Midbrain (tissue), 1 donor: ENCODE results near the gene PUM1.

Experiments
- DNase-seq: peaks from one replicate; lab custom pipeline; 2025; lab: John Stamatoyannopoulos, UW

PUM1 gene

DNA sequence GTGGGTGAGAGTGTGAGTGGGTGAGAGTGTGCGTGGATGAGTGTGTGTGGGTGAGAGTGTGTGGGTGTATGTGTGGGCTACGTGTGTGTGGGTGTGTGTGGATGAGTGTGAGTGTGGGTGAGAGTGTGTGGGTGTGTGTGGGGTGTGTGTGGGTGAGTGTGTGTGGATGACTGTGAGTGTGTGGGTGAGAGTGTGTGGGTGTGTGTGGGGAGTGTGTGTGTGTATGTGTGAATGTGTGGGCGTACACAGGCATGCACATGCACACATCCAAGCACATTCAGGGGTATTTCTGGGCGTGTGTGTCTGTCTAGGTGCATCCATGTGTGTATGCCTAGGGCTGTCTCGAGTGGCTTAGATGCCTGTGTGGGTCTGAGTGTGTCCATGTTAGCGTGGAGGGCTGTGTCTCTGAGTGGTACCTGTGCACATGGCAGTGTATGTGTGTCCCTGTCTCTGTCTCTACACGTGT, 171.0 kb downstream of the PUM1 start:
- no peak for DNase-seq

DNA sequence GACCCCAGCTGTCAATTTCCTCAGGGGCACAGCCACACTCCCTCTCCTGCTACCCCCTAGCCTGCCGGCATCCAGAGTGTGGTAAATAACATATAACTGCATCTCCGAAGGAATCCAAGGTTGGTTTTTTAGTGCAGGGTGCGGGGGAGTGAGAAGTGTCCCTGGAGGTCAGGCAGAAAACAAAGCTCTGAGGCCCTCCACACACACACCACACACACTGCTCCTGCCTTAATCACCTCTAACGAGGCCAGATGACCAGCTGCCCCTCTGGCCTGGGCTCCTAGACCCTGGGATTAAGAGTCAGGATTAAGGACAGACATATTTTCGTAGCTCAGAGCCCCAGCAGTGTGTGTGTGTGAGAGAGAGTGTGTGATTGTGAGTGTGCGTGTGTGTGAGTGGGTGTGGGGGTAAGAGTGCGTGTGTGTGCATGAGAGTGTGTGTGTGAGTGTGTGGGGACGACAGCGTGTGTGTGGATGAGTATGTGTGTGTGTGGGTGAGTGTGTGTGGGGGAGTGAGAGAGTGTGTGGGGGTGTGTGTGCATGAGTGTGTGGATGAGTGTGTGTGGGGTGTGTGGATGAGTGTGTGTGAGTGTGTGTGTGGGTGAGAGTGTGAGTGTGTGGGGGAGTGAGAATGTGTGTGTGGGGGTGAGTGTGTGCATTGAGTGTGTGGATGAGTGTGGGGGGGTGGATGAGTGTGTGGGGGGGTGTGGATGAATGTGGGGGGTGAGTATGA, 171.6 kb downstream of the PUM1 start:
- no peak for DNase-seq

DNA sequence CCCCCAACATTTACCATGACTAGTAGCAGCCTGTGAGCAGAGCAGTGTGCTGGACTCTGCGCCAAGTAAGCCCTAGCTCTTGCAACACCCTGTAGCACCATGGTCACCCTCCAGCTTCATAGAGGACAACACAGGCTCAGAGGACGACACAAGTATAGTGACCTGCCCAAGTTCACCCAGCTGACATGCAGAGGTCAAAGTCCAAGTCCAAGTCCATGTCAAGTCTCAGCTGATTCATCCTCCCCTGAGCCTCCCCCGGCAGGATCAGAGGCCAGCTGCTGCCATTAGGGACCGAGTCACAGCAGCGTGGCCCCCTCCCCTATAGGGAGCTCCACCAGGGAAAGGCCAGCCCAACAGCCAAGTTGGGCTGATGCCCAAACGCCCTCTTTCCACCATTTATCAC, 172.8 kb downstream of the PUM1 start:
- DNase-seq = no peak

DNA sequence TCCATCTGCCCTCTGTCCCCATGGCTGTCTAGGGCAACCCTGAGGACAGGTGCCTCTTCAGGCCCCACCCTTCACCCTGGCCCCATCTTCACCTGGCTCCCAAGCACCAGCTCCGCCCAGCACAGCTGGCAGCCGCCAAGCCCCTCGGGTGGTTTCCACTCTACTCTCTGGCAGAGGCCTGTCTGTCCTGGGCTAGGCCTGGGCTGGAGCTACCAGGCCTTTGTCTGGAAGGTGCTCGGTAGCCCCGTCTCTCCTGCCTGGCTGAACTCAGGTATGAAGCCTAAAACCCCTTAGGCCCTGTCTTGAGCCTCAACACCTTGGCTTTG, 174.3 kb downstream of the PUM1 start:
- DNase-seq = no peak

DNA sequence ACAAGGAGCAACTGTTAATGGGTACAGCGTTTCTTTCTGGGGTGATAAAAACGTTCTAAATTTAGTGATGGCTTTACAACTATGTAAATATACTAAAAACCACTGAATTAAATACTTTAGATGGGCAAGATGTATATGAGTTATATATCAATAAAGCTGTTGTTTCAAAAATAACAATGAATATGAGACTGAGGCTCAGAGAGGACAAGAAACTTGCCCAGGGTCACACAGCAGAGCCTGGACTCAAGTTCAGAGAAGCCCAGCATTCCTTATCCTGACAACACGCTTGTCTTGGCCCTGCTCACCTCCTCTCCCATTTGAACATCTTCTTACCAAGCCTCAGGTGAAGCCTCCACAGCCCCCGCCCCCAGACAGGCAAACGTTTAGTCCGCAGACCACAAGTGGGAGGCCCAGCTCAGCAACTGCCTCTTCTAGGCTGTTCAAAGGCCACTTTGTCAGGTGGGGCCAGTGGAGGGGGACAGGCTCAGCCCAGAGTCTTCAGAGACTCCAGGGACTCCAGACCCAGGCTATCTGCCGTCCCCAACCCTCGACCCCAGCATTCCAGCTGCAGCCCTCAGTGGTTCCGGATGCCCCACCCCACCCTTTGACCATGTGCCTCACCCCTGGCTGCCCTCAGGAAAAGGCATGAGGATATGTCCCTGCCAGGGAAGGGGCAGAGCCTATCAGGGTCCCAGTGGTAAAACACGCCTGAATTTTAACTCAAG, 174.9 kb downstream of the PUM1 start:
- DNase-seq = no peak

DNA sequence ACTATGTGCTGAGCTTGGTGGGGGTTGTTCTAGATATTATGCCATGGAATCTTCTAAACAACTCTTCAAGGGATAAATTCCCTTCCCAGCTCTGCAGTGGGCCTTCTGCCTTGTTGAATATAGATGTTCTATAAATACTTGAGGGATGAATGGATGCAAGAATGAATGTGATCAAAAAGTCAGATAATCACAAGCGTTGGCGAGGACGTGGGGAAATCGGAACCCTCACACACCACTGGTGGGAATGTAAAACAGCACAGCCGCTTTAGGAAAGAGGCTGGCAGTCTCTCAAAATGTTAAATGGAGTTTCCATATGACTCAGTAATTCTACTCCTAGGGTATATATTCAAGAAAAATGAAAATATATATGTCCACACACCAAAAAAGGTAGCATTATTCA, 176.0 kb downstream of the PUM1 start:
- DNase-seq = no peak

DNA sequence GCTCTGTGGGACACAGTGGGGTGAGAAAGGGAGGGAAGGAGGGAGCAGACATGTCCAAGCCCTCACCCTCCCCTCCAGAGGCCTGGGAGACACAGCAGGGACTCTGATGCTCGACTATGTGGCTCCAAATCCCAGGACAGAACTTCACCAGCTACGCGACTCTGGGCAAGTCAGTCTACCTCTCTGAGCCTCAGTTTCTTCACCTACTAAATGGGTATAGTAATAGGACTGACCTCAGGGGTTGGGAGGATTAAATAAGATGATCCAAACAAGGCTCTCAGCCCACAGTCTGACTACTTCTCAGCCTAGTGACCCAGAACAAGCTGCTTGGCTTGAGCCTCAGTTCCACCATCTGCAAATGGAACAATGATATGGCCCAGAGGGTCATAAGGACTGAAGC, 176.5 kb downstream of the PUM1 start:
- no peak for DNase-seq

DNA sequence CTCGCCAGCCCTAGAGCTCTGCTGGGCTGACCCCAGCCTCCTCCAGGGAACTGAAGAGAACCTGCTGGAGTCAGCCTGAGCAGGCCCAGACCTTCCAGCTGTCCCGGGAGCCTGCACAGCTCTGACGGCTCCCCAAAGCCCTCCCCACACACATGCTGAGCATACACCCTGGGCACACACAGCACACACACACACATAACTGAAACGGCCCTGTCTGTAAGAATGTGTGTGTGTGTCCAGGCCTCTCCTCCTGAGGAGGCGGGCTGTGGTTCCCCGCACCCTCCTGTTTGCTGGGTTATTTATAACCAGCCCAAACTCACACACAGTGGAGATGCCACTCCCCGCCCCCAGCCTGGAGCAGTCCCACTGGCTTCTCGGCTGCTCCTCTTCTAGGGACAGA, 177.1 kb downstream of the PUM1 start:
- peak; percentile 25 for DNase-seq

DNA sequence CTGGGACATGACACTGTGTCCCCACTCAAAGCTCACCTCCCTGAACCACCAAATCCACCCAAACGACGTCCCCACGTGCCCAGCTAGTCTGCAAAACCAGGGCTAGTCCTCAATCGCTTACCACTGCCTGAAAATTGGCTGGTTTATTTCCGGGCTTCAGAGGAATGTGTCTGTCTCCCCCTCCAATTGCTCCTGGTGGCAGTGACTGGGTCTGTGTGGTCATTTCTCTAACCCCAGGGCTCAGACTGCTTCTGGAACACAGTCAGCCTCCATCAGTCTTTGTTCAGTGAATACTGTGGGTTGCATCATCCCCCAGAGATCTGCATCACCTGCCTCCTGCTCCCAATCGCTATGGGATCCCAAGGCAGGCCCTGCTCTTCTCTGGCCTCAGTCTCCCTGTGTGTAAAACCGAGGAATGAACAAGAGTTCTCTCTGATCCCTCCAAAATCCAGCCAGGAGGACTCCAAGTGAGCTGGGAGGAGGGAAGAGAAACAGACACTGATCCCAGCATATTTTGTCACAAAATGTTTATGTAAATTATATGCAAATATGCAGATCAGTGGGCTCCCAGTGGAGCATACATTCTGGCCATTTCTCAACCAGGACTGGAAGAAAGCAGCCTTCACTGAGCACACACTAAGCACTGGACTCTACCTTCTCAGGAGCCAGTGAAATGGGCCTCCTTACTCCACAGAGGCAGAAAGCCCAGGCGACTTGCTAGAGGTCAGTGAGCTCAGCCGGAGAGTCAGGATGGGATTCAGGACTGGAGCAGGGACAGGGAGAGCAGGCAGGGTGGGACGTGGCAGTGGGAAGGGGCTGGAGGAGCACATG, 177.8 kb downstream of the PUM1 start:
- no peak for DNase-seq

DNA sequence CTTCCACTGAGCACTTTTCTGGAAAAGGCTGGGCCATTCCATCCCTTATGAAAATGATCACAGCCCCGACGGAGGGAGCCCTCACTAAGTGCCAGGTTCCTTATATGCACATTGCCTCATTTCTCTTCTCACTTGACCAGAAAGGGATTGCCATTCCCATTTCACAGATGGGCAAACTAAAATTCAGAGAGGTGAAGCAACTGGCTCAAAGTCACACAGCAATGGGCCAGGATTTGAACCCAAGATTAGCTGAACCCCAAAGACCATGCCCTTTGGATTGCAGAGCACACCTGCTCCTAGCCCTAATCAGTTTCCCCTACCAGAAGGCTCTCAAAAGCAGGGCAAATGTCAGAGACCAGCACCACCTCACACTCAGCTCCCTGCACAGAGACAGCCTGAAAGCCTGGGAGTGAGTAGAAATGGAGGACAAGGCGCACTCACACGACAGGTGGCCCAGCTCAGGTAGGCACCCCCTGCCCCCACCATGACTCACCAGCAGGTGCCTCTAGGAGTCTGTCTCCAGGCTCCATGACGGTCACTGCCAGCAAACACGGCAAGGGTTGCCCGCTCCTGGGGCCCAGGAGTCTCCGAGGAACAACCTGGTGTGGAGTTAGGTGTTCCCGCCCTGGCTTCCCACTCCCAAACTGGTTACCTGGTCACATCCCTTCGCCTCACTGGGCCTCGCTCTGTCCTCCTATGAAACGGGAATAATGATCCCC, 178.6 kb downstream of the PUM1 start:
- DNase-seq = no peak

DNA sequence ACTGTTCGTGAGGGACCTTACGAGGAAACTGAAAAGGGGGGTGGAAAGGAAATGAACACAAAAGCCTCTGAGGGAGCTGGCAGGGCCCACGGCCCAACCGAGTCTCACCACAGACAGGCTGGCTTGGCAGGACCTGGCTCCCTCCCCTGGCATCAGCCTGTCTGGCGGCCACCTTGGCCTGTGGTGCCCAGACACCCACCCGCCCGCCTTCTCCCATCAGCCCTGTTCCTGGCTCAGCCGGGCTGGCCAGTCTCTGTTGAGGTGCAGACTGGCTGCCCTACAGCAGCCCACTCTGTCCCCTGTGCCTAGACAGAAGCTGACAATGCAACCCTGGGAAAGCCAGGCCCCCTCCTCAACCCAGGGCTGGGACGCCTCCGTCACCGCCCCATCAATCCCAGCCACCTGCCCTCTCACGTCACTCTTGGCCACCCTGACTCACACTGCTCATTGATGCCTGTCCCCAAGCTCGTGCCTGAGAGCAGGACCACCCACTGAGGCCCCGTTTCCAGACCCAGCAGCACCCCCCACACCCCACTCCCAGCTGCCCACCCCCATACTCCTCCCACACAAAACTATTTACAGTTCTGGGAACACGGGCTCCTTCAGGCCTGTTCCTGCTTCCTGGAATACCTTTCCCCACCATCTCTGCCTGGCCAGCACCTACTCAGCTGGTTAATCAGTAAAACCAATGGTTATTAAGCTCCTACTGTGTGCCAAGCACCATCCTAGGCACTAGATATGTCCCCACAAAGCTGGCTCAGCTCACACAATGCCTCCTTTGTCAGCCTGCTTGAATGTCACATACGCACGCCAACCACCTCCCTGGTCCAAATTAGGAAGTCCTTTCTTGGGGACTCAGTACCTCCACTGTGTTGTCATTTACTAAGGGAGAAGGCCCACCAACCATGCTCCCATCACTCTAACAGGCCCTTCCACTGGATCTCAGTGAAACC, 179.7 kb downstream of the PUM1 start:
- DNase-seq = peak; percentile 62

DNA sequence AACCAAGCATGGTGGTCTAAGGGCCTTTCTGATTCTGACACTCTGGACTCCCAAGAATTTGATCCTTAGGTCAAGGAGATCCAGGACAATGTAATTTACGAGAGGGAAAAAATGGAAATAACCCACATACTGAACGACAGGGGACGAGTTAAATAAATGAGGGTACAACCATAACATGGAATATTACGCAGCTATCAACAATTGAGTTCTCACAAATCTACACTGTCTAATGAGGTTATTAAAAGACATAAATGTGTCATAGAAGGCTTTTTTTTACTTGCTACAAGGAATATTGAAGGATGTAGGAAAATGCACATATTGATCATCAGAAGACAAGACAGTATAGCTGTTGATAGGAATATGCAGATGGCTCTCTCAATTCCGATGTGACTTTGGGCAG, 180.8 kb downstream of the PUM1 start:
- DNase-seq = no peak

DNA sequence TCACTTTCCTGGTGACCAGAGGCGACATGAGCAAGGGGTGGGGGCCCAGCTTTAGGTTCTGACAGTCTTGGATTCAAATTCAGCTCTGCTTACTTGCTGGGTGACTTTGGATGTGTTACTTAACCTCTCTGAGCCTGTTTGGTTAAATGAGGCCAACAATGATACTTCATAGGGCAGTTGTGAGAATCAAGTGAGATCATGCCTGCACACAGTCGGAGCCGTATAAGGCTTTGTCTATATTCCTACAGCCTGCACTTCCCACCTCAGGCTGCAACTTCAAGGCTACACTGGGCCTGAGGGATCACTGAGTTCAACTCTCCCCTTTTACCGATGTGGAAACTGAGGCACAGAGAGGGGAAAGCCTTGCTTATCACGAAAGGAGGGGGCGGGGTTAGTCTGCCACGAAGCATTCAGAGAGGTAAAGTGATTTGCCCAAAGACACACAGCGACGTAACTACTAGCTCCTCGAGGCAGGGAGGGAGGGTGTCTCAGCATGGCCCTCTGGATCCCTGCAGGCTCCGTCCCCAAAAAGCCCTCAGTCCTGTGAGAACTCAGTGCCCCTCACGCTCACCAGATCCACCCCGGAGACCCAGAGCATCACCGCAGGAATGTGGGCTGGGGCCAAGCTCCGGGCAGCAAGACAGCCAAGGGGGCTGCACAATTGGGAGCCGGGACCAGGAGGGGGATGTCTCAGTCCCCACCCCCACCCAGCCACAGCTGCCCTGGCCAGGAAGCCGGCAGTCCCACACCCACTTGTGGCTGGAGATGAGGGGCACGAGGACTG, 181.9 kb downstream of the PUM1 start:
- DNase-seq = peak; percentile 53

DNA sequence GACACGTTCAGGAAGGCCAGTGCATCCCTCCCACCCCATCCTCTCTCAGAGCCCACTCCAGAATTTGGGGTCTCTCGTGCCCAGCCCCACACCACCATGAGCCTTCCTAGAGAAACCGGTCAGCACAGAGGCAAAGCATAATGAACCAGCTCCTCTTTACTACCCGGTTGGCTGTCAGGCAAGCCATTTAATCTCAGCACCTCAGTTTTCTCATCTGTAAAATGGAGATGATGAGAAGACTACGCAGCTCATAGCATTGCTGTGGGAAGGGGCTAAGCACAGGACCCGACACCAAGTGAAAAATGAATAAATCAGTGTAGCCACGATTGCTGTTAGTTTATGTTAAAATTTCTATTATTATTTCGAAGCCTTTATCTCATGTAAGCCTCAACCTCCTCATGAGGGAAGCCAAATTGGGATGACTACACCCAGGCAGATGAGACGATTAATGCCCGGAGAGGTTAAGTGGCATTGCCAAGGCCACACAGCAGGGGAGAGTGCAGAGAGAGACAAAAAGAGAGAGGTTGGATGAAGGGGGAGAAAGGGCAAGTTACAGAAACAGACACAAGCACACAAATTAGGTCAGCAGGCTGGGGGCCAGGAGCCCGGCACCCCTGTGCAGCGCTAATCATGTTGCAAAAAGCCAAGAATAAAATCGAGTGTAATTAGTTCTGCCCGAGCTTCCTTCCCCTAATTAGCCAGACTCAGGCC, 182.7 kb downstream of the PUM1 start:
- DNase-seq = peak; percentile 27
